NOMO-1 treated with dmso at 0.1 percent for 144 hours (cell line): ENCODE results near the gene SLC22A14.
"Not testable (repeated sequence)": the region's sequence is repeated elsewhere in the genome, so short reads cannot be mapped to it uniquely, and the experiment has no call there.

ENCODE experiments used
- DNase-seq: peaks from one replicate; lab custom pipeline; 2025; ENCODE audit not compliant: unreplicated experiment; lab: John Stamatoyannopoulos, UW

Gene SLC22A14, protein sequence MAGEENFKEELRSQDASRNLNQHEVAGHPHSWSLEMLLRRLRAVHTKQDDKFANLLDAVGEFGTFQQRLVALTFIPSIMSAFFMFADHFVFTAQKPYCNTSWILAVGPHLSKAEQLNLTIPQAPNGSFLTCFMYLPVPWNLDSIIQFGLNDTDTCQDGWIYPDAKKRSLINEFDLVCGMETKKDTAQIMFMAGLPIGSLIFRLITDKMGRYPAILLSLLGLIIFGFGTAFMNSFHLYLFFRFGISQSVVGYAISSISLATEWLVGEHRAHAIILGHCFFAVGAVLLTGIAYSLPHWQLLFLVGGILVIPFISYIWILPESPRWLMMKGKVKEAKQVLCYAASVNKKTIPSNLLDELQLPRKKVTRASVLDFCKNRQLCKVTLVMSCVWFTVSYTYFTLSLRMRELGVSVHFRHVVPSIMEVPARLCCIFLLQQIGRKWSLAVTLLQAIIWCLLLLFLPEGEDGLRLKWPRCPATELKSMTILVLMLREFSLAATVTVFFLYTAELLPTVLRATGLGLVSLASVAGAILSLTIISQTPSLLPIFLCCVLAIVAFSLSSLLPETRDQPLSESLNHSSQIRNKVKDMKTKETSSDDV

DNA sequence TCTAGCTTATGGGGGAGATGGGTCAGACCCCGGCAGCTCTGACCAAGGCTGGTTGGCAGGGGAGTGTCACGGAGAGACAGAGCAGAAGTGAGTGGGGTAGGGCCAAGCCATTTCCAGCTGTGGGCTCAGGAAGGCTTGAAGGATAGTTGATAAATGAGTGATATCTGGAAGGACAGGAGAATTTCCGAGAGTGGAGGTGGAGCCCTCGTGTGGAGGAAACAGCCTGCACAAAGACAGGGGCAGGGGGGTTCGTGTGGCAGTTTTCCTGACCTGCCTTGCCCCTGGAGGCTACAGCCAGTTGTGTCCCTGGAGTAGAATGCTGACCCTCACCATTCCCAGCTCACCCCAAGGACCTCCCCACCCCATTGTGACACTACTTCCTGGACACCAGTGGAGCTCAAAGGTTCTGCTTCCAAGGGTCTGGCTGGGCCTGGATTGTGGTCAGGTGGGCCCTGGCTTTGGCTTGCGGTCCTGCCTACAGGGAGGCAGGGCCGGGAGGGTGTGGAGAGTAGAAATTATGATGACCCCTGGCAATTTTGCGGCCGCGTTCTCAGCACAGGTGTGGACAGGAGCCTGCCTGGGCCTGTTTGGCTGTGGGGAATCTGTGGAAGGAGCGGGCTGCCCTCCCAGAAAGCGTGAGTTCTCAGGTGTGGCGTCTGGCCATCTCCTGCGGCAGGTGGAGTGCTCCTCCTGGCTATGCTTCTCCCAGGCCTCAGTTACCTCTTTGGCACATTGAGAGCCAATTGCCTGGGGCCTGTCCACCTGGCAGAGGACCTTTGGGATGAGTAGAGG lies at the start of gene SLC22A14:
TSS of gene SLC22A14 (plus strand) at position 400 of the 792 bp plus-strand sequence. CDS start 23,733 bp downstream, outside the sequence.
- DNase-seq, result no peak

GRCh38 chr3:38232701-38233100 lies 49.4 kb upstream of the SLC22A14 start:
- DNase-seq, result peak; percentile 17

GRCh38 chr3:38235466-38235865 lies 46.6 kb upstream of the SLC22A14 start:
- no peak for DNase-seq

- no peak for DNase-seq
These were observed 43.6 kb upstream of the SLC22A14 start for GRCh38 chr3:38238416-38239008.

DNA sequence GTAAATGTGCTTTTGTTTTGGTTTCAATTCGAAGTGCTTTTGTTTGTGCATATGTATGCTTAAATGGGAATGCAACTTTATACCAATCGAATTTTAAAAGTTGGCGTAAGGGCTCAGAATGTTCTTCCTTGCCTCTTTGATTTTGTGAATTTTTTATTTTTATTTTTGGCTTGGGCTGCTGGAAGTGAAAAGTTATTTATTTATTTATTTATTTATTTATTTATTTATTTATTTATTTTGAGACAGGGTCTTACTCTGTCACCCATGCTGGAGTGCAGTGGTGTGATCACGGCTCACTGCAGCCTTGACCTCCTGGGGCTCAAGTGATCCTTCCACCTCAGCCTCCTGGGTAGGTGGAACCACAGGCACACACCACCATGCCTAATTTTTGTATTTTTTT lies 39.3 kb upstream of the SLC22A14 start:
- DNase-seq, result not testable (repeated sequence)

GRCh38 chr3:38245930-38246329 lies 36.2 kb upstream of the SLC22A14 start:
- no peak for DNase-seq

DNA sequence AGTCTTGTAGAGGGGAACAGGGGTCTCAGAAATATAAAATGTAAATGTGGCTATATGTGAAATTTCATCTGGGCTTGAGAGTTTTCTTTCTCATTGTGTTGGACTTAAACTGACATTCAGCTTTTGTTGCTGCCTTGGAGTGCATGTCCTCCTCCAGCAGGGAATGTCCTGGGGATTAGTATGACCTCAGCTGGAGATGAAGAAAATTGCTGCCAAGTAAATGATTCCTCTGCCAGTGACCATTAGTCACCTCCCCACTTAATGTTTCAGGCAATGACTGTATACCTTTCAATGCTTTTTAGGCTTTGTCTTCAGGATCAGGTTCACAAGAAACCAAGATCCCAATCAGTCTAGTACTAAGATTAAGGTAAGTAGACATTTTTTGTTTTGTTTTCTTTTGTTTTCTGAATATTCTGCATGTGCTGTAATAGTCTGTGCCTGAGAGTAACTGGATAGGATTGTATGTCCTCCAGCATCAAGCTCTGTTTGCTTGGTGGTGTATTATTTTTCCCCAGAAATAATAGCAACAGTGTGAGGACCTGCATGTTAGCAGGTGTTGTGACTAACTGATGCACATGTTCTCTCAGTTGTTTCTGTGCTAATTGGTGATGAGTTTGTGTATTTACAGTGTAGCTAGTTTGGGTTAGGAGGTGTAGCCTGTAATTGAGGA lies 34.6 kb upstream of the SLC22A14 start:
- DNase-seq, result no peak

DNA sequence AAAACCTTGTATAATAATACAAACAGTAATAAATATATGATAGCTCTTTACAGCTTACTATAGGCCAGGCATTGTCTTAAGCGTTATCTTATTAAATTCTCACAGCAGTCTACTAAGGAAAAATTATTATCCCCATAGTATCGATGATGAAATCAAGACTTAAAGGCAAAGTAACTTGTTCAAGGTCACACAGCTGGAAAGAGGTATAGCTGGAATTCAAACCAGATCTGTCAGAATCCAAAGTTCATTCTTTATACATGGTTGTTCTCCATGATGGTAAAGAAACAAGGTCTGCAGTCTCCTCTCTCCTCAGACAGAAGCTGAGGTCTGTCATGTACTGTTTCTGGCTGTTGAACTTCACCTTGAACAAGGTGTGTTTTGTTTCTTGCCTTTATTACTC lies 31.9 kb upstream of the SLC22A14 start:
- DNase-seq, result no peak

- no peak for DNase-seq
These were observed 30.9 kb upstream of the SLC22A14 start for GRCh38 chr3:38251197-38251596.

GRCh38 chr3:38253704-38254103 lies 28.4 kb upstream of the SLC22A14 start:
- DNase-seq, result no peak

DNA sequence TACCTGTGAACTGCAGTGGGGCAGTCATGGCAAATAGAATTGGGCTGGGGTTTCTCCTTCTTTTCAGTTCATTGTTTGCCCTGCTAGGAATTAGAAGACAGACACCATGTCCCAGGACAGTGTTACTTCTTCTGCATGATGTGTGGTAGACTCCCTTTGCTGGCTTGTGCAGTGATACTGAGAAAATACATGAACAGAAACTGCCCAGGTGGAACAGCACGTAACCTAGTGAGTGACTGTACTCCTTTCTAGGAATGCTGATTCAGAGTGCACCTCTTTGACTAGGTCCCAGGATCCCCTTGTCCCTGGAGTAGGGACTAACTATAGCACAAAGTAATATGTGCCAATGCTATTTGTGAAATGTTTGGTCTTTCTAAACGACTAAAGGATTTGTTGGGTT lies 27.2 kb upstream of the SLC22A14 start:
- DNase-seq, result no peak

DNA sequence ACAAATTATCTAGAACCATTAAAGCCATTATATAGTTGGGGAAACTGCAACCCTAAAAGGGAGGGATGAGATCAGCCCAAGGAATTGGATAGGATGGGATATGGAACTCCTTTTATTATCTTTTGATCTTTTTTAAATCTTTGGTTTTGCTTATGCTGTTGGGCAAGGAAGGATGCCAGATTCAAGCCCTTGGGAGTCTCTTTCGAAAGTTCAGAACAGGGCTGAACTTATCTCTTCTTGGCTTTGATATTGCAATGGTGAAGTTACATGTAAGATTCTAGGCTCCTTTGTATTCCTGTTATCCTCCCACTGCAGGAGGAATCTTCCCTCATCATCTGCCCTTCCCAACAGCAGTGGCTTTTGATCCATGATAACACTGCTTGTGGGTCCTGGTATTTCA lies 26.5 kb upstream of the SLC22A14 start:
- DNase-seq, result no peak

DNA sequence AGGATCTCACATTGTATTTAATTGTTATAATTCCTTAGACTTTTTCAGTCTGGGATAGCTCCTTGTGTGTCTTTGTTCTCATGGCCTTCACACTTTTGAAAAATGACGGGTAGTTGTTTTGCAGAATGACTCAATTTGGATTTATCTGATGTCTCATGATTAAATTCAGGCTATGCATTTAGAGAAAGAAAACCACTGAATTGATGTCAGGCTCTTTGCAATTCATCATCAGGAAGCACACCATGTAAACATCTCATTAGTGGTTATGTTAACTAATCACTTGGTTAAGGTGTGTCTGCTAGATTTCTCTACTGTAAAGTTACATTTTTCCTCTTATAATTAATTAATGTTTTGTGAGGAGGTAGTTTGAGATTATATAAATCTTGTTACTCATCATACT lies 24.5 kb upstream of the SLC22A14 start:
- DNase-seq, result no peak

DNA sequence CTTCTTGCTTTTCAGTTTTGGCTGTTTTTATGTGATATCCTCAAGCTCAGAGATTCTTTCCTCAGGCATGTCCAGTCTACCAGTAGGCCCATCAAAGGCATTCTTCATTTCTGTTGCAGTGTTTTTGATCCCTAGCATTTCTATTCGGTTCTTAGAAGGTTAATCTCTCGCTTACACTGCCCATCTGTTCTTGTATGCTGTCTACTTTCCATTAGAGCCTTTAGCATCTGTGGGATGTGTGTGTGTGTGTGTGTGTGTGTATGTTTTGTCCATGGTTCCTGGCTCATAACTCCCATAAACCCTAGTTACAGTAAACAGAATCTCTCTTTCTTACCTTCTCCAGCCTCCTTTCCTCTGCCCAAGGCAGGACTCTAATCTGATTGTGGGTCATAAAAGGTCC lies 21.6 kb upstream of the SLC22A14 start:
- DNase-seq, result no peak

DNA sequence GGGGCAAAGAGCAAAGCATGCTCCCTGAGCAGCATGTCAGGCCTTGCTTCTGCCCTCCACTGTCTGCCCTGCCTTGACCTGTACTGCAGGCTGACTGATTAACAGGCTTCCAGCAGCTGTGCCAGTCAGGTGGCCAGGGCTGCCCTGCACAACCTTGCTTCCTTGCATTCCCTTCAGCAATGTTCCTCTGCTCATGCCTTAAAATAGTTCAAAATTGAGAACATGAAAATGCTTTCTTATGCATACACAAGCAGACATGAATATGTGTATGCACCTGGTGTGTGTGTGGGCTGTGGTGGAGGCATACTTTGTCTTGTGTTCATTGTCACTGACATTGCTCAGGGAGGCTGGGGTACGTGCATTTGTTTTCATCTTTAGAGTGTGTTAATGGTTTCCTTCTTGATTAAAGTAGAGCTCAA lies 17.7 kb upstream of the SLC22A14 start:
- no peak for DNase-seq

- DNase-seq, result no peak
These were observed 17.3 kb upstream of the SLC22A14 start for GRCh38 chr3:38264779-38265178.

DNA sequence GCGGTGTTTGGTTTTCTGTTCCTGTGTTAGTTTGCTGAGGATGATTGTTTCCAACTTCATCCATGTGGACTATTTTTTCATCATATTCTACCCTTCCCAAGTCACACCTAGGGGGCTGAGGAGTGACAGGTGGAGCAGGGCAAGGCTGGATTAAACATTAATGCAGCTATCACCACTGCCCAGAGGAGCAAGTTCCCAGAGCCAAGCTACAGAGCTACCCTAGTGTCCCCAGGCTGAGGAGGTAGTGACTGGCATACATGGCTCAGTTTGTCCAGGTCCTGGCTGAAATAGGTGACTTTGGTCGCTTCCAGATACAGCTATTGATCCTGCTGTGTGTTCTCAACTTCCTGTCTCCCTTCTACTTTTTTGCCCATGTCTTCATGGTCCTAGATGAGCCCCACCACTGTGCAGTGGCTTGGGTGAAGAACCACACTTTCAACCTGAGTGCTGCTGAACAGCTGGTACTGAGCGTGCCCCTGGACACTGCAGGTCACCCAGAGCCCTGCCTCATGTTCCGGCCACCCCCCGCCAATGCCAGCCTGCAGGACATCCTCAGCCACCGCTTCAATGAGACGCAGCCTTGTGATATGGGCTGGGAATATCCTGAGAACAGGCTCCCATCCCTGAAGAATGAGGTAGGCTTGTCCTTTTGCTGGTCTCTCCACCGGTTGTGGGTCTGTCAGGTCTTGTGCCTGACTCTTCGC lies 16.3 kb upstream of the SLC22A14 start, which contains the start of gene SLC22A13:
TSS of gene SLC22A13 (plus strand) at position 209 of the 704 bp plus-strand sequence. CDS start at position 258, 49 bp downstream.
- DNase-seq, result no peak

GRCh38 chr3:38266810-38267209 lies 15.3 kb upstream of the SLC22A14 start:
- DNase-seq, result no peak

DNA sequence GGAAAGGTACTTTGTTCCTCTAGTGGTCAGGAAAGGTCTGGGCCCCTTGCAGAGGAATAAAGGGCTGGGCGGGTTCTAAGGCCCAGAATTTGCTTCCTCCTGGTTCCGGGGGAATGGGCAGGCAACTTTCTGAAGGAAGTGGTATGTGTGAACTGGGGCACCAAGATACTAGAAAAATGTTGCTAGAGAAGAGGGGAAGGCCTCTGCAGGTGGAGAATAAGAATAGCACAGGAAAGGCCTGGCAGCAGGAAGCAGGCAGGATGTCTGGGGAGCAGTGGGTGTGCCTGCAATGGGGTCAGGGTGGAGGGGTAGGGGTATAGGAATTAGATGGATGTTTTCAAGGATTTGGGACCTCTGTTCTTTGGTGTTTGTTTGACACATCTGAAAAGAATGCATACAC lies 14.4 kb upstream of the SLC22A14 start:
- DNase-seq, result no peak

- DNase-seq, result no peak
These were observed 14.0 kb upstream of the SLC22A14 start for GRCh38 chr3:38268087-38268486.
